BLaER1 (cell line): ENCODE measurements around the gene SCAMP2.
"Not testable (repeated sequence)": the region's sequence is repeated elsewhere in the genome, so short reads cannot be mapped to it uniquely, and the experiment has no call there.

ENCODE experiments used
- H3K27ac ChIP-seq: shearing (Covaris generic); formaldehyde crosslinking; 2 replicates; pipeline ENCODE4 v1.8.1; 2022
- H3K27me3 ChIP-seq: shearing (Covaris generic); formaldehyde crosslinking; 2 replicates; pipeline ENCODE4 v1.8.1; 2022
- H3K36me3 ChIP-seq: shearing (Covaris generic); formaldehyde crosslinking; 2 replicates; pipeline ENCODE4 v1.8.1; 2022
- H3K4me1 ChIP-seq: shearing (Covaris generic); formaldehyde crosslinking; 2 replicates; pipeline ENCODE4 v1.8.1; 2022
- H3K4me2 ChIP-seq: shearing (Covaris generic); formaldehyde crosslinking; 2 replicates; pipeline ENCODE4 v1.8.1; 2022
- H3K4me3 ChIP-seq: shearing (Covaris generic); formaldehyde crosslinking; 2 replicates; pipeline ENCODE4 v1.8.1; 2022
- H3K9ac ChIP-seq: shearing (Covaris generic); formaldehyde crosslinking; 2 replicates; pipeline ENCODE4 v1.8.1; 2022
- H3K9me3 ChIP-seq: shearing (Covaris generic); formaldehyde crosslinking; 2 replicates; pipeline ENCODE4 v1.8.1; 2022
- H4K20me1 ChIP-seq: shearing (Covaris generic); formaldehyde crosslinking; 2 replicates; pipeline ENCODE4 v1.8.1; 2022
- Cebpa-rat ChIP-seq: shearing (Covaris generic); IDR thresholded peaks from 2 replicates; pipeline ENCODE4 v1.8.1; 2022

Gene SCAMP2

GRCh38 chr15:74892313-74892712, 19.1 kb upstream of the SCAMP2 start:
- Histone ChIP-seq H3K4me3 (no peak overlapping the region), H3K27me3 (no peaks in the 10 kb centered on the region), H3K27ac (no peak overlapping the region), H3K9ac (no peak overlapping the region), H4K20me1 (no peaks in the 10 kb centered on the region), H3K36me3 (peaks cover 49% of the 10 kb centered on the region), H3K4me1 (peaks cover 24% of the 10 kb centered on the region), H3K9me3 (no peaks in the 10 kb centered on the region), H3K4me2 (no peak overlapping the region)
- no peak for TF ChIP-seq Cebpa-rat

- 0 out of 2 replicates have a peak overlapping the region, but pooled peaks have one; percentile 87 for H3K4me3 ChIP-seq
- H4K20me1 ChIP-seq: no peaks in the 10 kb centered on the region
- H3K27me3 ChIP-seq: no peaks in the 10 kb centered on the region
- peaks cover 24% of the 10 kb centered on the region for H3K4me1 ChIP-seq
- H3K9ac ChIP-seq: no peak overlapping the region
- no peaks in the 10 kb centered on the region for H3K9me3 ChIP-seq
- peaks cover 41% of the 10 kb centered on the region for H3K36me3 ChIP-seq
- peak overlapping the region; percentile 91 for H3K4me2 ChIP-seq
- TF ChIP-seq Cebpa-rat: no peak
- H3K27ac ChIP-seq: no peak overlapping the region
Measured at GRCh38 chr15:74891469-74891868, 18.3 kb upstream of the SCAMP2 start.

DNA sequence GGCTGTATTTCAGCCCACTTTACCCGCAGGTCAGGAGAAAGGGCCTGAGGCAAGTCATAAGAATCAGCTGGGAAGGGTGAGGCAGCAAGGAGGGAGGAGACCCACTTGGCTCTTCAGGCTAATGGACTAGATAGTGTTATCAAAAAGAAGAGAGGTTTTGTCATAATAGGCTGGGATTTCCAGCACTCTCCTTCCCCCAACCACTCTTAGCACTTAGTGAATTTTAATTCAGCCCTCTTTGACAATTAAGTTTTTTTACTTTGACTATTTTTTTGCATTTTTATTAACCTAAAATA, 17.4 kb upstream of the SCAMP2 start:
- no peaks in the 10 kb centered on the region for H4K20me1 ChIP-seq
- no peaks in the 10 kb centered on the region for H3K27me3 ChIP-seq
- peaks cover 24% of the 10 kb centered on the region for H3K4me1 ChIP-seq
- peak overlapping the region; percentile 93 for H3K9ac ChIP-seq
- H3K27ac ChIP-seq: peak overlapping the region; percentile 90
- peaks cover 32% of the 10 kb centered on the region for H3K36me3 ChIP-seq
- H3K4me3 ChIP-seq: peak overlapping the region; percentile 87
- H3K9me3 ChIP-seq: no peaks in the 10 kb centered on the region
- TF ChIP-seq Cebpa-rat: no peak
- H3K4me2 ChIP-seq: peak overlapping the region; percentile 91

- H3K36me3 ChIP-seq: peaks cover 27% of the 10 kb centered on the region
- H3K4me2 ChIP-seq: peak within 1 kb of the TSS; percentile 91
- H3K4me3 ChIP-seq: peak within 1 kb of the TSS; percentile 87
- TF ChIP-seq Cebpa-rat: no peak
- H3K9ac ChIP-seq: peak within 1 kb of the TSS; percentile 93
- peak within 1 kb of the TSS; percentile 90 for H3K27ac ChIP-seq
- no peaks in the 10 kb centered on the region for H4K20me1 ChIP-seq
- peaks cover 24% of the 10 kb centered on the region for H3K4me1 ChIP-seq
- H3K9me3 ChIP-seq: no peaks in the 10 kb centered on the region
- H3K27me3 ChIP-seq: no peaks in the 10 kb centered on the region
Measured at GRCh38 chr15:74889883-74890664, 16.9 kb upstream of the SCAMP2 start, which contains the start of gene MPI. Gene MPI (plus strand): TSS chr15:74890042. CDS start chr15:74890074, 32 bp downstream.

GRCh38 chr15:74889390-74889882, 16.3 kb upstream of the SCAMP2 start:
- Histone ChIP-seq H3K4me1 (peaks cover 29% of the 10 kb centered on the region), H4K20me1 (no peaks in the 10 kb centered on the region), H3K27me3 (no peaks in the 10 kb centered on the region), H3K4me2 (peak overlapping the region; percentile 91), H3K9ac (peak overlapping the region; percentile 93), H3K36me3 (peaks cover 27% of the 10 kb centered on the region), H3K4me3 (peak overlapping the region; percentile 87), H3K27ac (peak overlapping the region; percentile 90), H3K9me3 (no peaks in the 10 kb centered on the region)
- TF ChIP-seq Cebpa-rat: no peak

DNA sequence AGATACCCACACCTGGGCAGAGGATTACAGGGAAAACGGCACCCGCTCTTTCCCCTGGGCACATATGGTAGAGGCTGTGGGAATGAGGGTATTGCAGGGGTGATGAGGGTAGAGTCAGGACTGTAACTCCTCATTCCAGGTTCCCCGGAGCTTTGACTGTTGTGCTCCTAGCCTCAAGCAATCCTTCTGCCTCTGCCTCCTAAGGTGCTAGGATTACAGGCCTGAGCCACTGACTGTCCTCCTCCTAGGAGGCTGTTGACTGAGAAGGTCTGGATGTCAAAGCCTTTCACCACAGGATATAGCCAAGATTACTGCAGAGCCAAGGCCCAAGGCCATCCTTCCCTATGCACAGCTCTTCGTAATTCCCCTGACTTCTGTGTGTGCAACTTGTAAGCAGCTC, 15.6 kb upstream of the SCAMP2 start:
- Histone ChIP-seq H3K4me3 (no peak overlapping the region), H3K9ac (no peak overlapping the region), H3K4me2 (0 out of 2 replicates have a peak overlapping the region, but pooled peaks have one; percentile 91), H4K20me1 (no peaks in the 10 kb centered on the region), H3K9me3 (no peaks in the 10 kb centered on the region), H3K36me3 (peaks cover 27% of the 10 kb centered on the region), H3K27ac (no peak overlapping the region), H3K4me1 (peaks cover 37% of the 10 kb centered on the region), H3K27me3 (no peaks in the 10 kb centered on the region)
- no peak for TF ChIP-seq Cebpa-rat

DNA sequence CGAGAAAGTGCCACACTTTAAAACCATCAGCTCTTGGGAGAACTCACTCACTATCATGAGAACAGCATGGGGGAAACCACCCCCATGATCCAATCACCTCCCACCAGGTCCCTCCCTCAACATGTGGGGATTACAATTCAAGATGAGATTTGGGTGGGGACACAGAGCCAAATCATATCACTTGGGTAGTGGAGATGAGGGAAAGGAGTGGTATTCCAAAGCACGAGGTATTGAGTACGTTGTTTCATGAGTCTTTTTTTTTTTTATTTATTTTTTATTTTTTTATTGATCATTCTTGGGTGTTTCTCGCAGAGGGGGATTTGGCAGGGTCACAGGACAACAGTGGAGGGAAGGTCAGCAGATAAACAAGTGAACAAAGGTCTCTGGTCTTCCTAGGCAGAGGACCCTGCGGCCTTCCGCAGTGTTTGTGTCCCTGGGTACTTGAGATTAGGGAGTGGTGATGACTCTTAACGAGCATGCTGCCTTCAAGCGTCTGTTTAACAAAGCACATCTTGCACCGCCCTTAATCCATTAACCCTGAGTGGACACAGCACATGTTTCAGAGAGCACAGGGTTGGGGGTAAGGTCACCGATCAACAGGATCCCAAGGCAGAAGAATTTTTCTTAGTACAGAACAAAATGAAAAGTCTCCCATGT, 14.5 kb upstream of the SCAMP2 start:
- not testable (repeated sequence) for H3K9ac ChIP-seq, H3K27ac ChIP-seq, H3K4me3 ChIP-seq, H3K9me3 ChIP-seq, H3K4me2 ChIP-seq, H3K27me3 ChIP-seq, H4K20me1 ChIP-seq
- Histone ChIP-seq H3K36me3 (peaks cover 16% of the 10 kb centered on the region), H3K4me1 (peaks cover 40% of the 10 kb centered on the region)

- no peak overlapping the region for H3K27ac ChIP-seq
- TF ChIP-seq Cebpa-rat: no peak
- no peak overlapping the region for H3K9ac ChIP-seq
- H3K36me3 ChIP-seq: no peaks in the 10 kb centered on the region
- no peaks in the 10 kb centered on the region for H4K20me1 ChIP-seq
- H3K4me3 ChIP-seq: no peak overlapping the region
- no peak overlapping the region for H3K4me2 ChIP-seq
- no peaks in the 10 kb centered on the region for H3K27me3 ChIP-seq
- H3K9me3 ChIP-seq: peaks cover 24% of the 10 kb centered on the region
- peaks cover 28% of the 10 kb centered on the region for H3K4me1 ChIP-seq
Measured at GRCh38 chr15:74885461-74885860, 12.3 kb upstream of the SCAMP2 start.

DNA sequence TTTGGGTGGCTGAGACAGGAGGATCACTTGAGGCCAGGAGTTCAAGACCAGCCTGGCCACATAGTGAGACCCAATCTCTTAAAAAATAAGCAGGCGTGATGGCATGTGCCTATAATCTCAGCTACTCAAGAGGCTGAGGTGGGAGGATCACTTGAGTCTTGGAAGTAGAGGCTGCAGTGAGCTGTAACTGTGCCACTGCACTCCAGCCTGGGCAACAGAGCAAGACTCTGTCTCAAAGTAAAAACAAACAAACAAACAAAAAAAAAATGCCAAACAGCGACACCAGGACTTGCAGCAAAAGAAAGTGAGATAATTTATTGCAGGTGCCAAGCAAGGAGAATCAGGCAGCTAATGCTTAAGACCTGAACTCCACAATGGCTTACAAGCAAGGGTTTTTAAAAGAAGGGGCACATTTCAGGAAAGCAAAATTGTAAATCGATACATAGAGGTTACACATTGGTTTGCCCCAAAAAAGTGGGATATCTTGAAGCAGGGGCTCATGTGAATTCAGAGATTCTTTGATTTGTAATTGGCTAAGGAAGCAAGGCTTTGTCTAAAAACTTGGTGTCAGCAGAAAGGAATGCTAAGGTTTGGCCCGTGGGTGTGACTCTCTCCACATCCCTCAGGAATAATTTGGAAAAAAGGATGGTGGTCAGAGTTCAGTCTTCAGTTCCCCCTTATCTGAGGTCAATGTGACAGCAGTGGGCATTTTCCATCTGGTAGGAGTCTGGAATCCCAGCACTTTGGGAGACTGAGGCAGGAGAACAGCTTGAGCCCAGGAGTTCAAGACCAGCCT, 11.5 kb upstream of the SCAMP2 start:
- peaks cover 24% of the 10 kb centered on the region for H3K9me3 ChIP-seq
- H3K36me3 ChIP-seq: no peaks in the 10 kb centered on the region
- H3K27me3 ChIP-seq: no peaks in the 10 kb centered on the region
- TF ChIP-seq Cebpa-rat: no peak
- peaks cover 24% of the 10 kb centered on the region for H3K4me1 ChIP-seq
- no peaks in the 10 kb centered on the region for H4K20me1 ChIP-seq
- H3K27ac ChIP-seq: no peak overlapping the region
- H3K4me3 ChIP-seq: no peak overlapping the region
- H3K4me2 ChIP-seq: peak overlapping the region; percentile 45
- no peak overlapping the region for H3K9ac ChIP-seq
